Measurements from ENCODE around the gene SNAPC2. TPM values are rescaled to one million over a fixed set of nuclear protein-coding genes. Genes with fewer than 3 reads are reported as not detected.
A peak's percentile ranks its signal among the peaks of the same experiment; 100 is the strongest.

Gene SNAPC2, protein sequence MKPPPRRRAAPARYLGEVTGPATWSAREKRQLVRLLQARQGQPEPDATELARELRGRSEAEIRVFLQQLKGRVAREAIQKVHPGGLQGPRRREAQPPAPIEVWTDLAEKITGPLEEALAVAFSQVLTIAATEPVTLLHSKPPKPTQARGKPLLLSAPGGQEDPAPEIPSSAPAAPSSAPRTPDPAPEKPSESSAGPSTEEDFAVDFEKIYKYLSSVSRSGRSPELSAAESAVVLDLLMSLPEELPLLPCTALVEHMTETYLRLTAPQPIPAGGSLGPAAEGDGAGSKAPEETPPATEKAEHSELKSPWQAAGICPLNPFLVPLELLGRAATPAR
- total RNA-seq = 6.4 TPM
- polyA plus RNA-seq = 16.0 TPM
- long read RNA-seq, donor 1, partial matches to known transcripts = 0 of 1 reads
- long read RNA-seq, donor 1, other reads (novel, unspliced or antisense) = 0 of 1 reads
- long read RNA-seq, donor 2, transcript SNAPC2-201 (5 exons, 1,542 nt) = major isoform, 12 of 16 reads
- long read RNA-seq, donor 2, partial matches to known transcripts = 0 of 16 reads
- long read RNA-seq, donor 2, other reads (novel, unspliced or antisense) = 0 of 16 reads
- long read RNA-seq, donor 3, partial matches to known transcripts = 0 of 5 reads
- long read RNA-seq, donor 3, other reads (novel, unspliced or antisense) = 0 of 5 reads
- long read RNA-seq, donor 4, partial matches to known transcripts = 0 of 4 reads
- long read RNA-seq, donor 4, other reads (novel, unspliced or antisense) = 0 of 4 reads
- long read RNA-seq, donor 5, transcript SNAPC2-201 (5 exons, 1,542 nt) = major isoform, 6 of 6 reads
- long read RNA-seq, donor 5, partial matches to known transcripts = 0 of 6 reads
- long read RNA-seq, donor 5, other reads (novel, unspliced or antisense) = 0 of 6 reads
- long read RNA-seq, donor 6, transcript SNAPC2-201 (5 exons, 1,542 nt) = major isoform, 10 of 14 reads
- long read RNA-seq, donor 6, partial matches to known transcripts = 0 of 14 reads
- long read RNA-seq, donor 6, other reads (novel, unspliced or antisense) = 0 of 14 reads
- long read RNA-seq, donor 7, partial matches to known transcripts = 0 of 4 reads
- long read RNA-seq, donor 7, other reads (novel, unspliced or antisense) = 0 of 4 reads
- long read RNA-seq, donor 8, partial matches to known transcripts = 0 of 1 reads
- long read RNA-seq, donor 8, other reads (novel, unspliced or antisense) = 0 of 1 reads
- long read RNA-seq, donor 9, partial matches to known transcripts = 0 of 4 reads
- long read RNA-seq, donor 9, other reads (novel, unspliced or antisense) = 0 of 4 reads
- long read RNA-seq, donor 10, transcript SNAPC2-201 (5 exons, 1,542 nt) = major isoform, 5 of 5 reads
- long read RNA-seq, donor 10, partial matches to known transcripts = 0 of 5 reads
- long read RNA-seq, donor 10, other reads (novel, unspliced or antisense) = 0 of 5 reads

GRCh38 chr19:7919610-7920518 lies at the start of gene SNAPC2:
Gene SNAPC2, plus strand, starts transcription at chr19:7920338. Its CDS starts 29 bp downstream, at chr19:7920367.
- H3K4me1 ChIP-seq (ENCODE audit: control insufficient read depth in 2 of 2, insufficient read depth in 2 of 2, low read length in 2 of 2) = peaks cover 20 to 39% of the 10 kb centered on the region in 2 donors
- H3K27me3 ChIP-seq (ENCODE audit: control insufficient read depth in 2 of 2, insufficient read depth in 1 of 2, low read length in 1 of 2) = peaks cover 40 to 54% of the 10 kb centered on the region in 2 donors
- peaks cover 0 to 6% of the 10 kb centered on the region in 2 donors for H3K9me3 ChIP-seq (ENCODE audit: control insufficient read depth in 2 of 2, insufficient read depth in 1 of 2, low read length in 1 of 2)
- WGBS = 7% methylated on average over 62 of the region's 62 CpGs
- H3K4me3 ChIP-seq (ENCODE audit: low read length in 2 of 2) = peak within 1 kb of the TSS; percentile 50 to 89
- peak; percentile 89 to 99 (median 97) for DNase-seq (ENCODE audit: low read depth in 6 of 9, low spot score in 9 of 9)
- peaks cover 14 to 15% of the 10 kb centered on the region in 2 donors for H3K36me3 ChIP-seq (ENCODE audit: control insufficient read depth in 2 of 2, insufficient read depth in 2 of 2, low read length in 1 of 2)
- peak within 1 kb of the TSS; percentile 92 to 98 for H3K27ac ChIP-seq (ENCODE audit: low read depth in 1 of 2, low read length in 1 of 2)

DNA sequence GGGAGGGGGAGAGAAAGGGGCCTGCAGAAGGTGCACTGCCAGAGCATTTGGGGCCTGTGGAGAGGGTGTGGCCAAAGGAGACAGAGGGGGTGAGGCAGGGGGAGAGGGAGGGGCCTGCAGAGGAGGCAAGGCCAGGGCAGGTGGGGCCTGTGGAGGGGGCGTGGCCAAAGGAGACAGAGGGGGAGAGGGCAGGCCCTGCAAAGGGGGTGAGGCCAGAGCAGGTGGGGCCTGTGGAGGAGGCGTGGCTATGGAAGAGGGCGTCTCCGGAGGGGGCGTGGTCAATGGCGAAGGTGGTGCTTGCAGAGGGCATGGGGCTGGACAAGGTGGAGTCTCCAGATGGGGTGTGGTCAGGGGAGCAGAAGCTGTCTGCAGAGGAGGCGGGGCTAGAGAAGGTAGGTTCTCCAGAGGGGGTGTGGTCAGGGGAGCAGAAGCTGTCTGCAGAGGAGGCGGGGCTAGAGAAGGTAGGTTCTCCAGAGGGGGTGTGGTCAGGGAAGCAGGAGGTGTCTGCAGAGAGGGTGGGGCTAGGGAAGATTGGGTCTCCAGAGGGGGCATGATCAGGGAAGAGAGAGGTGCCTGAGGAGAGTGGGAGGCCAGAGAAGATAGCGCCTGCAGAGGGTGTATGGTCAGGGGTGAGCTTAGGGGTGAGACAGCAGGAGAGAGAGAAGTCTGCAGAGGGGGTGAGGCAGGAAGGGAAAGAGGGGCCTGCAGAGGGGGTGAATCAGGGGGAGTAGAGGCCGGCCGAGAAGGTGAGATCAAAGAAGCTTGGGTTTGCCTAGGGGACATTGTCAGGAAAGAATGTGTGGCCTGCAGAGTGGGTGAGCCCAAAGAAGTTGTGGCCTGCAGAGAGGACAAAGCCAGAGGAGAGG lies 49.3 kb upstream of the SNAPC2 start:
- Histone ChIP-seq H3K9me3 (ENCODE audit: control insufficient read depth in 2 of 2, insufficient read depth in 1 of 2, low read length in 1 of 2) (peaks cover 4 to 27% of the 10 kb centered on the region in 2 donors), H3K4me3 (ENCODE audit: low read length in 2 of 2) (no peak overlapping the region), H3K27ac (ENCODE audit: low read depth in 1 of 2, low read length in 1 of 2) (no peak overlapping the region)

GRCh38 chr19:7871437-7872305 lies 48.5 kb upstream of the SNAPC2 start:
- DNase-seq (ENCODE audit: low read depth in 6 of 9, low spot score in 9 of 9) = peak in 3 of 9 donors; percentile 55 to 67 (median 59)
- 12% methylated on average over 33 of the region's 33 CpGs for WGBS
- Histone ChIP-seq H3K9me3 (ENCODE audit: control insufficient read depth in 2 of 2, insufficient read depth in 1 of 2, low read length in 1 of 2) (peaks cover 4 to 27% of the 10 kb centered on the region in 2 donors), H3K27me3 (ENCODE audit: control insufficient read depth in 2 of 2, insufficient read depth in 1 of 2, low read length in 1 of 2) (peaks cover 45 to 88% of the 10 kb centered on the region in 2 donors), H3K4me1 (ENCODE audit: control insufficient read depth in 2 of 2, insufficient read depth in 2 of 2, low read length in 2 of 2) (peaks cover 7 to 45% of the 10 kb centered on the region in 2 donors), H3K4me3 (ENCODE audit: low read length in 2 of 2) (no peak overlapping the region), H3K36me3 (ENCODE audit: control insufficient read depth in 2 of 2, insufficient read depth in 2 of 2, low read length in 1 of 2) (no peaks in the 10 kb centered on the region), H3K27ac (ENCODE audit: low read depth in 1 of 2, low read length in 1 of 2) (no peak overlapping the region)

More for the DNA sequence above, 49.3 kb upstream of the SNAPC2 start:
- 58% methylated on average over 11 of the region's 11 CpGs for WGBS
- Histone ChIP-seq H3K27me3 (ENCODE audit: control insufficient read depth in 2 of 2, insufficient read depth in 1 of 2, low read length in 1 of 2) (peaks cover 45 to 88% of the 10 kb centered on the region in 2 donors), H3K4me1 (ENCODE audit: control insufficient read depth in 2 of 2, insufficient read depth in 2 of 2, low read length in 2 of 2) (peaks cover 7 to 45% of the 10 kb centered on the region in 2 donors), H3K36me3 (ENCODE audit: control insufficient read depth in 2 of 2, insufficient read depth in 2 of 2, low read length in 1 of 2) (no peaks in the 10 kb centered on the region)
- peak in 2 of 9 donors; percentile 48 to 57 for DNase-seq (ENCODE audit: low read depth in 6 of 9, low spot score in 9 of 9)

DNA sequence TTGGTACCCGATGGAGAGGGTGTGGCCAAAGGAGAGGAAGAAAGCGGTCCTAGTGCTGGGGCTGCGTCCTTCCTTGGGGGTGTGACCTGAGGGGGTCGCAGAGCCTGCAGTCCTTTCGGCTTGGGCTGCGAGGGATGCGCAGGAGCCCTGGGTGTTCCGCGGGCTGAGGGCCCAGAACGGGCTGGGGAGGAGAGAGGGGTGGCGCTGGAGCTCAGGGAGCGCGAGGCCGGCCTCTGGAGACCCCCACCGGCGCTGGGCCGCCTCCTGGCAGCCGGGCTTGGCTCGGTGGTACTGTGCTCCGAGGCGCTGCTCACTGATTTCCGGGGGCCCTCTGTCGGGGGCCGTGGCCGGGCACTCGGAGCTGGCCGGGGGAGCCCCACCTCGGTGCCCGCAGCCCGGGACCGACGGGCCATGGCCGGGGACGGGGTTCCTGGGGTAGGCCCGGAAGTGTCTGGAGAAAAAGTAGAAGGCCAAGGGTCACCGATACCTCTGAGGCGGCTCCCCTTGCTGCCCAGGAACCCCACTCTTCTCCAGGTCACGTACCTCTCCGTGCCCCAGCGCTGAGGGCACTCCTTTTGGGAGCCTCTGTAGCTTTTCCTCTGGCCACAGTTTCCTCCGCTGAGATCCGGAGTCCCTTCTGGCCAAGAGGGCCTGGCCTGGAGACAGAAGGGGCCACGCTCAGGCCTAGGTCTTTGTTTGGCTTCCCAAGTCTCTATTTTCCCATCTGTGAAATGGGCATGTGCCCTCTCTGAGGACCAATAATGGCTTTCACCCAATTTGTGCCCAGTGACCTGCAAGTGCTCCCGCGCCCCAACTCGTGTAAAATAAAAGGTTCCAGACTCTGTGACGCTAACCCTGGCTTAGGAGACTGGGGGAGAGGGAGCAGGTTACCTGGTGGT lies 47.6 kb upstream of the SNAPC2 start:
- Histone ChIP-seq H3K27me3 (ENCODE audit: control insufficient read depth in 2 of 2, insufficient read depth in 1 of 2, low read length in 1 of 2) (peaks cover 37 to 84% of the 10 kb centered on the region in 2 donors), H3K27ac (ENCODE audit: low read depth in 1 of 2, low read length in 1 of 2) (no peak overlapping the region), H3K4me3 (ENCODE audit: low read length in 2 of 2) (no peak overlapping the region), H3K4me1 (ENCODE audit: control insufficient read depth in 2 of 2, insufficient read depth in 2 of 2, low read length in 2 of 2) (peaks cover 7 to 45% of the 10 kb centered on the region in 2 donors), H3K9me3 (ENCODE audit: control insufficient read depth in 2 of 2, insufficient read depth in 1 of 2, low read length in 1 of 2) (peaks cover 4 to 27% of the 10 kb centered on the region in 2 donors), H3K36me3 (ENCODE audit: control insufficient read depth in 2 of 2, insufficient read depth in 2 of 2, low read length in 1 of 2) (no peaks in the 10 kb centered on the region)
- WGBS = 56% methylated on average over 47 of the region's 47 CpGs
- DNase-seq (ENCODE audit: low read depth in 6 of 9, low spot score in 9 of 9) = no peak

- no peak overlapping the region for H3K4me3 ChIP-seq (ENCODE audit: low read length in 2 of 2)
- no peak for DNase-seq (ENCODE audit: low read depth in 6 of 9, low spot score in 9 of 9)
- H3K27me3 ChIP-seq (ENCODE audit: control insufficient read depth in 2 of 2, insufficient read depth in 1 of 2, low read length in 1 of 2) = peaks cover 32 to 76% of the 10 kb centered on the region in 2 donors
- peaks cover 4 to 25% of the 10 kb centered on the region in 2 donors for H3K9me3 ChIP-seq (ENCODE audit: control insufficient read depth in 2 of 2, insufficient read depth in 1 of 2, low read length in 1 of 2)
- 22% methylated on average over 53 of the region's 53 CpGs for WGBS
- no peak overlapping the region for H3K27ac ChIP-seq (ENCODE audit: low read depth in 1 of 2, low read length in 1 of 2)
- H3K36me3 ChIP-seq (ENCODE audit: control insufficient read depth in 2 of 2, insufficient read depth in 2 of 2, low read length in 1 of 2) = no peaks in the 10 kb centered on the region
- peaks cover 7 to 36% of the 10 kb centered on the region in 2 donors for H3K4me1 ChIP-seq (ENCODE audit: control insufficient read depth in 2 of 2, insufficient read depth in 2 of 2, low read length in 2 of 2)
Observed at GRCh38 chr19:7873304-7874075, 46.6 kb upstream of the SNAPC2 start.

Data from thymus (tissue), 14 donors.